Kidney (tissue), 14 donors: ENCODE results near the gene ZNF628. TPM values are rescaled to one million over a fixed set of nuclear protein-coding genes. Genes with fewer than 3 reads are reported as not detected.
A peak's percentile ranks its signal among the peaks of the same experiment; 100 is the strongest.
"Not testable (repeated sequence)": the region's sequence is repeated elsewhere in the genome, so short reads cannot be mapped to it uniquely, and the experiment has no call there.

Experiments used
- DNase-seq, 5 donors: peaks; one replicate each; pipeline ENCODE4 v3.0.0-alpha.2; 2013 to 2020
- FAIRE-seq: peaks from 2 replicates; lab custom pipeline; 2012; peaks lifted over from hg19 to GRCh38; lab: Jason Lieb, UNC
- H3K27ac ChIP-seq, 2 donors: one replicate each; pipeline ENCODE4 v1.7.0; 2013; ENCODE audit warnings: low read depth in 2 of 2, low read length in 2 of 2, inconsistent platforms in 1 of 2
- H3K27me3 ChIP-seq: one replicate; pipeline ENCODE4 v1.7.1; 2013; ENCODE audit warnings: low read length, inconsistent platforms; ENCODE audit not compliant: control insufficient read depth, insufficient read depth
- H3K36me3 ChIP-seq, 3 donors: one replicate each; pipeline versions ENCODE4 v1.7.0 to v1.7.1; 2013; ENCODE audit warnings: low read length in 3 of 3, control low read depth in 1 of 3, inconsistent platforms in 1 of 3; ENCODE audit not compliant: insufficient read depth in 3 of 3, control insufficient read depth in 2 of 3
- H3K4me1 ChIP-seq, 3 donors: one replicate each; pipeline versions ENCODE4 v1.7.0 to v1.7.1; 2013; ENCODE audit warnings: low read length in 3 of 3, inconsistent platforms in 1 of 3, low read depth in 1 of 3; ENCODE audit not compliant: control insufficient read depth in 2 of 3, insufficient read depth in 2 of 3
- H3K4me3 ChIP-seq, 3 donors: one replicate each; pipeline versions ENCODE4 v1.7.0 to v1.8.1; 2013; ENCODE audit warnings: low read length in 3 of 3, control low read depth in 1 of 3, inconsistent platforms in 1 of 3
- H3K9ac ChIP-seq, 3 donors: one replicate each; pipeline versions ENCODE4 v1.7.0 to v1.7.1; 2013; ENCODE audit warnings: low read length in 3 of 3, control low read depth in 1 of 3, inconsistent platforms in 1 of 3
- H3K9me3 ChIP-seq, 3 donors: one replicate each; pipeline versions ENCODE4 v1.7.0 to v1.7.1; 2013; ENCODE audit warnings: low read length in 3 of 3, control low read depth in 1 of 3, inconsistent platforms in 1 of 3; ENCODE audit not compliant: control insufficient read depth in 2 of 3, insufficient read depth in 1 of 3
- CTCF ChIP-seq: IDR thresholded peaks from 3 replicates; pipeline ENCODE4 v1.5.1; 2012; ENCODE audit warnings: mild to moderate bottlenecking, moderate library complexity, borderline replicate concordance; ENCODE audit not compliant: insufficient read depth; ENCODE audit errors: extremely low read depth
- intact Hi-C: fragments of 100-400 bp; cut with DNase I; formaldehyde crosslinking; loops from one replicate; pipeline ENCODE4 v1.11.1; 2022
- polyA plus RNA-seq: library from polyadenylated mRNA; stranded (reverse); fragments of 350-450 nt; fragmentation: Illumina TruSeq; extraction: RNeasy Lipid Tissue Mini Kit (QIAGEN cat#74804); gene quantifications from one replicate; pipeline ENCODE4 v1.2.3, GENCODE V29; 2014; ENCODE audit warnings: low read depth, low replicate concordance; ENCODE audit not compliant: insufficient read depth
- total RNA-seq: library from RNA; stranded (reverse); fragmentation: NEBNext Ultra II Directional; extraction: Animal tissue kit (Norgen Biotek cat#: 25700); gene quantifications from one replicate; pipeline ENCODE4 v1.2.1, GENCODE V29; 2021
- donor health status: control.
- donor health status: control.
- donor health status: control.
- donor health status: control.
- donor health status: control.
- donor health status: DM: yes; HTN: yes; CAD: no.
- donor health status: Normal renal cell carcinoma (clear cell type).

Gene ZNF628
- total and polyA plus RNA-seq, 2 donors from 2014 or later, result 2.3 to 12.0 TPM

GRCh38 chr19:55446060-55446459 is 30.4 kb upstream of the ZNF628 start:
- H3K27ac ChIP-seq, result no peak overlapping the region
- peaks cover 0 to 2% (median 0%) of the 10 kb centered on the region in 3 donors for H3K4me1 ChIP-seq
- FAIRE-seq (no peak), DNase-seq (no peak)
- peaks cover 44% of the 10 kb centered on the region for H3K27me3 ChIP-seq
- H3K9ac ChIP-seq, result no peak overlapping the region
- H3K4me3 ChIP-seq, result no peak overlapping the region
- no peaks in the 10 kb centered on the region for H3K36me3 ChIP-seq
- H3K9me3 ChIP-seq, result no peaks in the 10 kb centered on the region
- intact Hi-C loops, result no loop called here
- TF ChIP-seq CTCF, result no peak

GRCh38 chr19:55447421-55448174 is 28.8 kb upstream of the ZNF628 start:
- Histone ChIP-seq H3K4me3 (no peak overlapping the region), H3K4me1 (no peaks in the 10 kb centered on the region), H3K27me3 (peaks cover 36% of the 10 kb centered on the region), H3K36me3 (no peaks in the 10 kb centered on the region), H3K9ac (no peak overlapping the region), H3K9me3 (no peaks in the 10 kb centered on the region), H3K27ac (no peak overlapping the region)
- no peak for TF ChIP-seq CTCF
- DNase-seq (peak in 1 of 5 donors; percentile 20), FAIRE-seq (no peak)
- intact Hi-C loops, result no loop called here

GRCh38 chr19:55448175-55448490 is 28.3 kb upstream of the ZNF628 start:
- H3K9me3 ChIP-seq, FAIRE-seq, H3K4me1 ChIP-seq, H3K36me3 ChIP-seq, H3K4me3 ChIP-seq, DNase-seq, H3K9ac ChIP-seq, intact Hi-C loops, H3K27ac ChIP-seq: not testable (repeated sequence)
- H3K27me3 ChIP-seq, result peaks cover 36% of the 10 kb centered on the region

- Histone ChIP-seq H3K9ac (no peak overlapping the region), H3K9me3 (no peaks in the 10 kb centered on the region), H3K4me1 (no peaks in the 10 kb centered on the region), H3K4me3 (no peak overlapping the region), H3K27ac (no peak overlapping the region), H3K27me3 (peaks cover 25% of the 10 kb centered on the region), H3K36me3 (no peaks in the 10 kb centered on the region)
- TF ChIP-seq CTCF, result no peak
- intact Hi-C loops, result no loop called here
- DNase-seq, result no peak
- FAIRE-seq, result no peak
These were observed 26.9 kb upstream of the ZNF628 start for GRCh38 chr19:55449469-55449868.
